Measurements from ENCODE around the gene ITGB7. TPM values are rescaled to one million over a fixed set of nuclear protein-coding genes. Genes with fewer than 3 reads are reported as not detected.

The ITGB7 gene
- total RNA-seq, 1 donor from 2014 or later, result not detected

- no peak overlapping the region for H2AFZ ChIP-seq (replicated peaks)
- Mint-ChIP-seq H3K4me1 (peaks cover 54% of the 10 kb centered on the region), H3K9me3 (no peaks in the 10 kb centered on the region), H3K27me3 (ENCODE audit: insufficient read depth, low read depth) (peaks cover 36% of the 10 kb centered on the region), H3K4me3 (peak overlapping the region; percentile 91), H3K36me3 (no peaks in the 10 kb centered on the region), H3K27ac (no peak overlapping the region)
- peaks cover 16% of the 10 kb centered on the region for H3K27me3 ChIP-seq
- H3K4me1 ChIP-seq, result peaks cover 53% of the 10 kb centered on the region
- no peaks in the 10 kb centered on the region for H3K36me3 ChIP-seq
- H3K9me3 ChIP-seq (ENCODE audit: low read depth), result no peaks in the 10 kb centered on the region
- H4K20me1 ChIP-seq (ENCODE audit: low read depth), result peaks cover 4% of the 10 kb centered on the region
- H3K79me2 ChIP-seq (ENCODE audit: low read depth), result peaks cover 41% of the 10 kb centered on the region
- TF ChIP-seq CTCF (IDR thresholded peaks at IDR 0.05) (no peak), EZH2 (IDR thresholded peaks at IDR 0.05) (no peak), EZH2phosphoT487 (IDR thresholded peaks at IDR 0.05) (no peak)
- no peak for DNase-seq (ENCODE audit: low spot score)
- peak overlapping the region; percentile 77 for H3K4me2 ChIP-seq
- peak overlapping the region; percentile 51 for H3K4me3 ChIP-seq
- no peak overlapping the region for H3K27ac ChIP-seq
- H3K9ac ChIP-seq, result no peak overlapping the region
- H3F3A ChIP-seq (ENCODE audit: low read depth), result peaks cover 68% of the 10 kb centered on the region
These were observed 11.7 kb upstream of the ITGB7 start for GRCh38 chr12:53218551-53219291.

- TF ChIP-seq CTCF (IDR thresholded peaks at IDR 0.05), result no peak
- TF ChIP-seq EZH2phosphoT487 (IDR thresholded peaks at IDR 0.05), result no peak
- TF ChIP-seq EZH2 (IDR thresholded peaks at IDR 0.05), result no peak
- peak overlapping the region; percentile 51 for H3K4me3 ChIP-seq
These were observed 10.9 kb upstream of the ITGB7 start for GRCh38 chr12:53217931-53218307.

GRCh38 chr12:53217051-53217930 is 10.2 kb upstream of the ITGB7 start:
- peak overlapping the region; percentile 9 for H3K4me3 ChIP-seq
- no peak overlapping the region for H3K27ac ChIP-seq
- peak overlapping the region; percentile 78 for H3K4me3 Mint-ChIP-seq
- H3K4me2 ChIP-seq, result peak overlapping the region; percentile 77
- H3K36me3 ChIP-seq, result no peaks in the 10 kb centered on the region
- peaks cover 49% of the 10 kb centered on the region for H3K4me1 Mint-ChIP-seq
- no peak overlapping the region for H3K9ac ChIP-seq
- peaks cover 60% of the 10 kb centered on the region for H3F3A ChIP-seq (ENCODE audit: low read depth)
- DNase-seq (ENCODE audit: low spot score), result peak; percentile 79
- peaks cover 16% of the 10 kb centered on the region for H3K27me3 ChIP-seq
- H3K9me3 Mint-ChIP-seq, result no peaks in the 10 kb centered on the region
- peaks cover 41% of the 10 kb centered on the region for H3K79me2 ChIP-seq (ENCODE audit: low read depth)
- no peak overlapping the region for H3K27ac Mint-ChIP-seq
- no peak overlapping the region for H2AFZ ChIP-seq (replicated peaks)
- peaks cover 4% of the 10 kb centered on the region for H4K20me1 ChIP-seq (ENCODE audit: low read depth)
- H3K9me3 ChIP-seq (ENCODE audit: low read depth), result no peaks in the 10 kb centered on the region
- peaks cover 39% of the 10 kb centered on the region for H3K4me1 ChIP-seq
- TF ChIP-seq EZH2 (IDR thresholded peaks at IDR 0.05), result no peak
- no peak for TF ChIP-seq CTCF (IDR thresholded peaks at IDR 0.05)
- TF ChIP-seq EZH2phosphoT487 (IDR thresholded peaks at IDR 0.05), result no peak
- peaks cover 36% of the 10 kb centered on the region for H3K27me3 Mint-ChIP-seq (ENCODE audit: insufficient read depth, low read depth)
- H3K36me3 Mint-ChIP-seq, result no peaks in the 10 kb centered on the region

More at GRCh38 chr12:53217931-53218307, 10.9 kb upstream of the ITGB7 start:
- H4K20me1 ChIP-seq (ENCODE audit: low read depth), result peaks cover 4% of the 10 kb centered on the region
- peaks cover 16% of the 10 kb centered on the region for H3K27me3 ChIP-seq
- no peak overlapping the region for H3K27ac ChIP-seq
- no peak overlapping the region for H3K9ac ChIP-seq
- peak overlapping the region; percentile 78 for H3K4me3 Mint-ChIP-seq
- peak overlapping the region; percentile 77 for H3K4me2 ChIP-seq
- peaks cover 45% of the 10 kb centered on the region for H3K4me1 ChIP-seq
- H3F3A ChIP-seq (ENCODE audit: low read depth), result peaks cover 63% of the 10 kb centered on the region
- H3K9me3 ChIP-seq (ENCODE audit: low read depth), result no peaks in the 10 kb centered on the region
- no peak overlapping the region for H3K27ac Mint-ChIP-seq
- no peaks in the 10 kb centered on the region for H3K36me3 Mint-ChIP-seq
- no peaks in the 10 kb centered on the region for H3K36me3 ChIP-seq
- H2AFZ ChIP-seq (replicated peaks), result no peak overlapping the region
- no peak for DNase-seq (ENCODE audit: low spot score)
- H3K79me2 ChIP-seq (ENCODE audit: low read depth), result peaks cover 41% of the 10 kb centered on the region
- peaks cover 36% of the 10 kb centered on the region for H3K27me3 Mint-ChIP-seq (ENCODE audit: insufficient read depth, low read depth)
- H3K4me1 Mint-ChIP-seq, result peaks cover 54% of the 10 kb centered on the region
- H3K9me3 Mint-ChIP-seq, result no peaks in the 10 kb centered on the region
